Pons (tissue), 1 donor: Measurements from ENCODE around the gene XBP1.
"Not testable (repeated sequence)": the region's sequence is repeated elsewhere in the genome, so short reads cannot be mapped to it uniquely, and the experiment has no call there.

ENCODE experiments used
- DNase-seq: peaks from one replicate; pipeline ENCODE4 v3.0.0-alpha.2; 2016; ENCODE audit warnings: low spot score

XBP1 gene

GRCh38 chr22:28791841-28792490, 8.4 kb downstream of the XBP1 start:
- DNase-seq, result no peak

- no peak for DNase-seq
These were observed 9.2 kb downstream of the XBP1 start for GRCh38 chr22:28791124-28791523.

- no peak for DNase-seq
These were observed 11.8 kb downstream of the XBP1 start for GRCh38 chr22:28788601-28789000.

- no peak for DNase-seq
These were observed 16.3 kb downstream of the XBP1 start for GRCh38 chr22:28783786-28784671.

- no peak for DNase-seq
These were observed 20.1 kb downstream of the XBP1 start for GRCh38 chr22:28780296-28780695.

- no peak for DNase-seq
These were observed 20.5 kb downstream of the XBP1 start for GRCh38 chr22:28779833-28780232.

- DNase-seq, result no peak
These were observed 26.0 kb downstream of the XBP1 start for GRCh38 chr22:28774378-28774777.

GRCh38 chr22:28773461-28773867, 26.9 kb downstream of the XBP1 start:
- DNase-seq, result peak; percentile 7

GRCh38 chr22:28772633-28773460, 27.5 kb downstream of the XBP1 start, which contains the start of gene CCDC117:
Gene CCDC117, plus strand, starts transcription at chr22:28772695. Its CDS starts 155 bp downstream, at chr22:28772850.
- peak; percentile 96 for DNase-seq

GRCh38 chr22:28771195-28771791, 29.1 kb downstream of the XBP1 start:
- DNase-seq, result no peak

- DNase-seq, result no peak
These were observed 30.8 kb downstream of the XBP1 start for GRCh38 chr22:28769394-28770085.

- no peak for DNase-seq
These were observed 31.5 kb downstream of the XBP1 start for GRCh38 chr22:28768701-28769393.

- DNase-seq, result no peak
These were observed 33.7 kb downstream of the XBP1 start for GRCh38 chr22:28766628-28767027.

- DNase-seq, result not testable (repeated sequence)
These were observed 38.4 kb downstream of the XBP1 start for GRCh38 chr22:28762000-28762399.

GRCh38 chr22:28761449-28761755, 39.0 kb downstream of the XBP1 start:
- DNase-seq, result no peak

GRCh38 chr22:28759861-28760560, 40.4 kb downstream of the XBP1 start:
- no peak for DNase-seq

- not testable (repeated sequence) for DNase-seq
These were observed 45.9 kb downstream of the XBP1 start for GRCh38 chr22:28754512-28754911.

GRCh38 chr22:28750471-28750881, 49.9 kb downstream of the XBP1 start:
- DNase-seq, result no peak
